DND-41 (cell line): Measurements from ENCODE around the gene STPG2.
A peak's percentile ranks its signal among the peaks of the same experiment; 100 is the strongest.

Experiments
- ATAC-seq: fragments of 200-7000 bp; cut with Tn5 transposase; 3 replicates; pipeline ENCODE4 v1.9.1; 2021; ENCODE audit warnings: low read depth; ENCODE audit not compliant: insufficient read depth
- DNase-seq: peaks from one replicate; pipeline ENCODE4 v3.0.0-alpha.2; 2020
- H2AFZ ChIP-seq: 2 replicates; pipeline ENCODE4 v1.6.0; 2012; ENCODE audit warnings: low read depth, low read length
- H3K27ac ChIP-seq: 2 replicates; pipeline ENCODE4 v1.5.1; 2012; ENCODE audit warnings: low read length, inconsistent platforms
- H3K27me3 ChIP-seq: fragments of 200-600 bp; sonication (generic); 2 replicates; pipeline ENCODE4 v1.6.0; 2012; ENCODE audit warnings: low read length, mild to moderate bottlenecking, inconsistent platforms; ENCODE audit not compliant: insufficient read depth, poor library complexity
- H3K36me3 ChIP-seq: 2 replicates; pipeline ENCODE4 v1.5.1; 2012; ENCODE audit warnings: low read length, inconsistent platforms; ENCODE audit not compliant: insufficient read depth
- H3K4me1 ChIP-seq: 2 replicates; pipeline ENCODE4 v1.5.1; 2012; ENCODE audit warnings: mild to moderate bottlenecking, low read length; ENCODE audit not compliant: insufficient read depth
- H3K4me2 ChIP-seq: 2 replicates; pipeline ENCODE4 v1.6.0; 2012; ENCODE audit warnings: mild to moderate bottlenecking, moderate library complexity, low read length, inconsistent platforms; ENCODE audit not compliant: insufficient read depth
- H3K4me3 ChIP-seq, 2 experiments: fragments of 200-600 bp in 1 of 2; shearing (Covaris generic) in 1 of 2; 2 replicates each; pipeline ENCODE4 v1.5.1; 2012 to 2016; ENCODE audit warnings: inconsistent platforms in 2 of 2, low read length in 2 of 2, mild to moderate bottlenecking in 2 of 2, low read depth in 1 of 2, moderate library complexity in 1 of 2
- H3K79me2 ChIP-seq: 2 replicates; pipeline ENCODE4 v1.6.0; 2012; ENCODE audit warnings: low read length, inconsistent platforms; ENCODE audit not compliant: insufficient read depth
- H3K9ac ChIP-seq: 2 replicates; pipeline ENCODE4 v1.6.0; 2012; ENCODE audit warnings: low read depth, mild to moderate bottlenecking, inconsistent platforms, low read length, moderate library complexity
- H3K9me3 ChIP-seq: 2 replicates; pipeline ENCODE4 v1.5.1; 2012; ENCODE audit warnings: low read length, moderate library complexity, mild to moderate bottlenecking, inconsistent platforms; ENCODE audit not compliant: insufficient read depth, severe bottlenecking
- H4K20me1 ChIP-seq: 2 replicates; pipeline ENCODE4 v1.6.0; 2012; ENCODE audit warnings: low read length; ENCODE audit not compliant: insufficient read depth
- CTCF ChIP-seq: IDR thresholded peaks from 2 replicates; pipeline ENCODE4 v1.5.1; 2012; ENCODE audit warnings: borderline replicate concordance, low read length, moderate library complexity, mild to moderate bottlenecking; ENCODE audit not compliant: poor library complexity, severe bottlenecking; ENCODE audit errors: extremely low read depth
- EZH2 ChIP-seq: IDR thresholded peaks from 3 replicates; pipeline ENCODE4 v1.6.1; 2012; ENCODE audit warnings: borderline replicate concordance, low read depth, mild to moderate bottlenecking, moderate library complexity, low read length, inconsistent platforms; ENCODE audit not compliant: severe bottlenecking

Gene STPG2

GRCh38 chr4:98030059-98030458, 113.2 kb downstream of the STPG2 start:
- no peak overlapping the region for H2AFZ ChIP-seq
- no peak for DNase-seq
- H3K9ac ChIP-seq, result no peak overlapping the region
- H3K27me3 ChIP-seq, result no peaks in the 10 kb centered on the region
- peaks cover 2% of the 10 kb centered on the region for H3K9me3 ChIP-seq
- H3K79me2 ChIP-seq, result no peaks in the 10 kb centered on the region
- no peak for ATAC-seq
- no peak overlapping the region for H3K4me2 ChIP-seq
- H4K20me1 ChIP-seq, result no peaks in the 10 kb centered on the region
- no peaks in the 10 kb centered on the region for H3K36me3 ChIP-seq
- TF ChIP-seq CTCF (no peak), EZH2 (no peak)
- H3K4me1 ChIP-seq, result no peaks in the 10 kb centered on the region
- no peak overlapping the region for H3K27ac ChIP-seq
- no peak overlapping the region for H3K4me3 ChIP-seq

- no peaks in the 10 kb centered on the region for H3K27me3 ChIP-seq
- H3K9me3 ChIP-seq, result peaks cover 6% of the 10 kb centered on the region
- H3K4me3 ChIP-seq, result no peak overlapping the region
- H4K20me1 ChIP-seq, result no peaks in the 10 kb centered on the region
- DNase-seq, result no peak
- no peaks in the 10 kb centered on the region for H3K79me2 ChIP-seq
- no peak overlapping the region for H3K9ac ChIP-seq
- H3K4me1 ChIP-seq, result no peaks in the 10 kb centered on the region
- no peaks in the 10 kb centered on the region for H3K36me3 ChIP-seq
- no peak overlapping the region for H2AFZ ChIP-seq
- TF ChIP-seq CTCF (peak; percentile 47), EZH2 (no peak)
- H3K27ac ChIP-seq, result no peak overlapping the region
- no peak overlapping the region for H3K4me2 ChIP-seq
- ATAC-seq, result peak; percentile 75
These were observed 115.4 kb downstream of the STPG2 start for GRCh38 chr4:98027827-98028226.

- DNase-seq, result no peak
- Histone ChIP-seq H3K27me3 (no peaks in the 10 kb centered on the region), H3K4me3 (no peak overlapping the region), H3K9ac (no peak overlapping the region), H3K79me2 (no peaks in the 10 kb centered on the region), H3K4me1 (no peaks in the 10 kb centered on the region), H3K9me3 (peaks cover 6% of the 10 kb centered on the region), H2AFZ (no peak overlapping the region), H3K36me3 (no peaks in the 10 kb centered on the region), H3K4me2 (no peak overlapping the region), H4K20me1 (no peaks in the 10 kb centered on the region), H3K27ac (no peak overlapping the region)
- ATAC-seq, result no peak
- TF ChIP-seq EZH2 (no peak), CTCF (no peak)
These were observed 116.9 kb downstream of the STPG2 start for GRCh38 chr4:98026362-98026761.
